ENCODE measurements around the gene DPF1. TPM values are rescaled to one million over a fixed set of nuclear protein-coding genes. Genes with fewer than 3 reads are reported as not detected.

The DPF1 gene
- total and polyA plus RNA-seq, 10 of the 15 experiments (the other 5 are each of a cell fraction or from before 2014, with no cell fraction given): 0.11 to 4.3 (median 2.4) TPM

DNA sequence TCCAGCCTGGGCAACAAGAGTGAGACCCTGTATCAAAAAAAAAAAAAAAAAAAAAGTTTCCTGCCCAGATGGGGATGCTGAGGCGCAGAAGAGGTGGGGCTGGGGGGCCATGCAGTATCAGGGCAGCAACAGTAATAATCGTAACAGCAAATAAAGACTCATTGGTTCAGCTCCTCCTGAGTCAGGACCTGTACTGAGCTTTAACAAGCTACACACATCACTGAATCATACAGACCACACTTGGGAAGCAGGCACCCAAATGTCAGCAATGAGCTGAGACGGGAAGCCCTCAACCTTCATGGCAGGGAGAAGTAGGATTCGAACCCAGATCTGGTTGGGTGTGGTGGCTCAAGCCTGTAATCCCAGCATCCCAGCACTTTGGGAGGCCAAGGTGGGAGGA is 10.6 kb upstream of the DPF1 start:
- in situ Hi-C loops (cut with MboI): loop anchor here (5.0 kb wide), 1 partner anchor 332 kb away; no protein-coding TSS in a partner anchor
- intact Hi-C loops (cut with micrococcal nuclease; ENCODE audit: unreplicated experiment): loop anchor here (2.0 to 5.0 kb wide), 2 partner anchors 100 to 153 kb away; partner anchors contain the start of genes CATSPERG, GGN and SPRED3

More for the DNA sequence above, 10.6 kb upstream of the DPF1 start:
- POLR2A ChIA-PET: no interaction called here
- H3K27me3 ChIP-seq (replicated peaks in 1 of 2; ENCODE audit: control insufficient read depth in 2 of 2, insufficient read depth in 2 of 2, low read length in 1 of 2): no peaks in the 10 kb centered on the region; a peak in 1 of 4 replicates
- H3K4me2 ChIP-seq (ENCODE audit: control insufficient read depth, insufficient read depth): no peak overlapping the region
- no peak for FAIRE-seq
- TF ChIP-seq BRCA1 (IDR thresholded peaks at IDR 0.05; ENCODE audit: low read depth, low read length) (no peak), BHLHE40 (IDR thresholded peaks at IDR 0.05; ENCODE audit: borderline replicate concordance in 1 of 2, low read depth in 2 of 2, low read length in 1 of 2) (no peak), NFXL1 (IDR thresholded peaks at IDR 0.05; ENCODE audit: borderline replicate concordance) (no peak), ZBTB11 (CRISPR knock-in tag; IDR thresholded peaks at IDR 0.05) (no peak), SMC3 (IDR thresholded peaks at IDR 0.05; ENCODE audit: borderline replicate concordance, low read length) (no peak), SREBF1 (IDR thresholded peaks at IDR 0.05; ENCODE audit: low read length) (no peak), PKNOX1 (IDR thresholded peaks at IDR 0.05) (no peak)
- H4K20me1 ChIP-seq (ENCODE audit: control insufficient read depth, insufficient read depth): no peaks in the 10 kb centered on the region
- no peak overlapping the region for H3K27ac ChIP-seq (ENCODE audit: control insufficient read depth, insufficient read depth)
- no peak for DNase-seq (ENCODE audit: low read depth, low spot score)
- no peaks in the 10 kb centered on the region for H3K4me1 ChIP-seq (ENCODE audit: control insufficient read depth, insufficient read depth, low read length)
- H3K9me3 ChIP-seq (replicated peaks; ENCODE audit: control insufficient read depth, insufficient read depth, low read length): no peaks in the 10 kb centered on the region
- no peak for ATAC-seq
- CTCF ChIA-PET: interaction anchor here (0.6 to 2.4 kb wide), 14 partner anchors 9 to 337 kb away, joined by 3 to 15 read pairs (median 4); partner anchors contain the start of gene CATSPERG
- no peak overlapping the region for H3K4me3 ChIP-seq
- 50% methylated on average over 4 of the region's 4 CpGs for WGBS (ENCODE audit: insufficient coverage, insufficient replicate concordance, low lambda C conversion rate, missing lambda C conversion rate)
- no peak overlapping the region for H3K9ac ChIP-seq (ENCODE audit: control insufficient read depth, insufficient read depth, low read length)
- no peaks in the 10 kb centered on the region for H3K36me3 ChIP-seq (ENCODE audit: control insufficient read depth in 2 of 2, insufficient read depth in 2 of 2, low read length in 1 of 2)
- SMC1A ChIA-PET (ENCODE audit: uncharacterized antibody, unreplicated experiment): interaction anchor here (0.6 to 1.9 kb wide), 6 partner anchors 98 to 332 kb away, joined by 3 to 14 read pairs (median 6); partner anchors contain the start of genes CATSPERG, FAM98C and PSMD8
- H3K79me2 ChIP-seq (ENCODE audit: control insufficient read depth, insufficient read depth, low read length): no peaks in the 10 kb centered on the region
- BruUV-seq (replicated peaks): no TSS peak
- H2AFZ ChIP-seq (ENCODE audit: control insufficient read depth, low read depth, low read length): no peak overlapping the region
- RAD21 ChIA-PET (ENCODE audit: unreplicated experiment): interaction anchor here (0.6 to 1.6 kb wide), 10 partner anchors 95 to 335 kb away, joined by 3 to 6 read pairs (median 4); partner anchors contain the start of genes CATSPERG, FAM98C and PSMD8
